WERI-Rb-1 (cell line): ENCODE results near the gene RNASE4.

Experiments
- DNase-seq: peaks from one replicate; pipeline ENCODE4 v3.0.0-alpha.2; 2020
- H3K27ac ChIP-seq: fragments of 250-450 bp; sonication (Bioruptor Pico); 2 replicates; pipeline ENCODE4 v1.5.1; 2020; ENCODE audit warnings: mild to moderate bottlenecking, moderate library complexity
- H3K27me3 ChIP-seq: fragments of 250-450 bp; sonication (Bioruptor Pico); 2 replicates; pipeline ENCODE4 v1.5.1; 2021; ENCODE audit warnings: mild to moderate bottlenecking, low read depth, moderate library complexity; ENCODE audit not compliant: insufficient read depth, severe bottlenecking
- H3K36me3 ChIP-seq: fragments of 250-450 bp; sonication (Bioruptor Pico); 2 replicates; pipeline ENCODE4 v1.5.1; 2020; ENCODE audit warnings: mild to moderate bottlenecking, moderate library complexity
- H3K4me3 ChIP-seq: 2 replicates; pipeline ENCODE4 v1.5.1; 2011; ENCODE audit warnings: low read depth, mild to moderate bottlenecking, control low read depth, low read length
- H3K9me3 ChIP-seq: fragments of 250-450 bp; sonication (Bioruptor Pico); 2 replicates; pipeline ENCODE4 v1.5.1; 2021; ENCODE audit warnings: mild to moderate bottlenecking, moderate library complexity; ENCODE audit not compliant: severe bottlenecking
- TF ChIP-seq, protein P1 (sequence below): IDR thresholded peaks from 2 replicates; pipeline ENCODE4 v1.5.1; 2011; ENCODE audit warnings: low read depth, mild to moderate bottlenecking, control low read depth, inconsistent platforms, low read length

The RNASE4 gene

DNA sequence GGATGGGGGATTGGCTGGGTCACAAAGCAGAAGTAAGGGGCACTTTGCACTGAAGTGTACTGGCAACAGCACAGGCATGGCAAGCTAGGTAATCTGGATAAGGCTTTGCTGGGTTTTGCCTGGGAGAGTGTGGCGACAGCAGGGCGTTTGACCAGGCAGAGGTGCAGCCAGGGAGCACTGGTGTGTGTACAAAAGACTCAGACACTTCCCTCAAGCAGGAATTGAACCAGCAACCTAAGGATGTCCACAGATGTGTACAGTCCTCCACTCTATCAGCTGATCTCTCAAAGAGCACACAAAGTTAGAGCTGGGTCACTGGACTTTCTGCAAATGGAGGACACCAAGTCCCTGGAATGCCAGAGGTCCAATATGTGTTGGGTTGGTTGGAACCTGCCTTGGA, 15.4 kb upstream of the RNASE4 start:
- Histone ChIP-seq H3K27me3 (peaks cover 91% of the 10 kb centered on the region), H3K27ac (no peak overlapping the region), H3K4me3 (no peak overlapping the region), H3K36me3 (no peaks in the 10 kb centered on the region), H3K9me3 (no peaks in the 10 kb centered on the region)
- DNase-seq: no peak
- TF ChIP-seq, protein P1, sequence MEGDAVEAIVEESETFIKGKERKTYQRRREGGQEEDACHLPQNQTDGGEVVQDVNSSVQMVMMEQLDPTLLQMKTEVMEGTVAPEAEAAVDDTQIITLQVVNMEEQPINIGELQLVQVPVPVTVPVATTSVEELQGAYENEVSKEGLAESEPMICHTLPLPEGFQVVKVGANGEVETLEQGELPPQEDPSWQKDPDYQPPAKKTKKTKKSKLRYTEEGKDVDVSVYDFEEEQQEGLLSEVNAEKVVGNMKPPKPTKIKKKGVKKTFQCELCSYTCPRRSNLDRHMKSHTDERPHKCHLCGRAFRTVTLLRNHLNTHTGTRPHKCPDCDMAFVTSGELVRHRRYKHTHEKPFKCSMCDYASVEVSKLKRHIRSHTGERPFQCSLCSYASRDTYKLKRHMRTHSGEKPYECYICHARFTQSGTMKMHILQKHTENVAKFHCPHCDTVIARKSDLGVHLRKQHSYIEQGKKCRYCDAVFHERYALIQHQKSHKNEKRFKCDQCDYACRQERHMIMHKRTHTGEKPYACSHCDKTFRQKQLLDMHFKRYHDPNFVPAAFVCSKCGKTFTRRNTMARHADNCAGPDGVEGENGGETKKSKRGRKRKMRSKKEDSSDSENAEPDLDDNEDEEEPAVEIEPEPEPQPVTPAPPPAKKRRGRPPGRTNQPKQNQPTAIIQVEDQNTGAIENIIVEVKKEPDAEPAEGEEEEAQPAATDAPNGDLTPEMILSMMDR: no peak

GRCh38 chr14:20671597-20672283, 12.6 kb upstream of the RNASE4 start:
- TF ChIP-seq, protein P1: no peak
- H3K27ac ChIP-seq: no peak overlapping the region
- H3K27me3 ChIP-seq: peaks cover 92% of the 10 kb centered on the region
- no peaks in the 10 kb centered on the region for H3K36me3 ChIP-seq
- DNase-seq: no peak
- H3K9me3 ChIP-seq: no peaks in the 10 kb centered on the region
- H3K4me3 ChIP-seq: no peak overlapping the region

- H3K9me3 ChIP-seq: peaks cover 2% of the 10 kb centered on the region
- no peak for DNase-seq
- no peak overlapping the region for H3K27ac ChIP-seq
- TF ChIP-seq, protein P1: no peak
- no peak overlapping the region for H3K4me3 ChIP-seq
- peaks cover 89% of the 10 kb centered on the region for H3K27me3 ChIP-seq
- no peaks in the 10 kb centered on the region for H3K36me3 ChIP-seq
Observed at GRCh38 chr14:20675669-20676068, 8.7 kb upstream of the RNASE4 start.

DNA sequence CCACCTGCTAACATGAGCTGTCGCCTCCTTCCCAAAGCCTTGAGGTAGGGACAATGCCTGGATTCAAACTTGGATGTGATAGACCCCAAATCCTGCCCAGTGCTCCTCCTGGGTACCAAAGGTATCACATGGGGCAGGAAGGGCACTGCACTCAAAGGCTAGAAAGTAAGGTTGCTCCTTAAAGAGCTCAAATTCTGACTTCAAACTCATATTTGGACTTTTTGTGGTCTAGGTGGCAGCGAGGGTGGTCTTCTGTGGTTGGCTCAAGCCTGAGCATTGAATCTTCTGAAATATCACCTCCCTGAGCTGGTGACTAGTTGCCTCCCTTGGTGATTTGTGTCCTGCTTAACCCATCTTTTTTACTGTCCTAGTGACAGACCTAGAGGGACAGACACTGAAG, 8.3 kb upstream of the RNASE4 start:
- peaks cover 89% of the 10 kb centered on the region for H3K27me3 ChIP-seq
- H3K36me3 ChIP-seq: no peaks in the 10 kb centered on the region
- no peak overlapping the region for H3K27ac ChIP-seq
- DNase-seq: no peak
- H3K4me3 ChIP-seq: no peak overlapping the region
- peaks cover 3% of the 10 kb centered on the region for H3K9me3 ChIP-seq
- TF ChIP-seq, protein P1: no peak

GRCh38 chr14:20679907-20680306, 4.5 kb upstream of the RNASE4 start:
- Histone ChIP-seq H3K4me3 (no peak overlapping the region), H3K27me3 (peaks cover 94% of the 10 kb centered on the region), H3K36me3 (no peaks in the 10 kb centered on the region), H3K9me3 (peaks cover 24% of the 10 kb centered on the region), H3K27ac (no peak overlapping the region)
- DNase-seq: no peak
- TF ChIP-seq, protein P1: no peak

- TF ChIP-seq, protein P1: no peak
- Histone ChIP-seq H3K36me3 (no peaks in the 10 kb centered on the region), H3K27me3 (peaks cover 95% of the 10 kb centered on the region), H3K9me3 (peaks cover 29% of the 10 kb centered on the region), H3K27ac (no peak overlapping the region), H3K4me3 (no peak overlapping the region)
- DNase-seq: no peak
Observed at GRCh38 chr14:20680363-20680762, 4.0 kb upstream of the RNASE4 start.
